ENCODE results near the gene ANXA4. TPM values are rescaled to one million over a fixed set of nuclear protein-coding genes. Genes with fewer than 3 reads are reported as not detected.

Gene ANXA4
- total RNA-seq, 3 donors from 2014 or later (not counting 1 experiment from before 2014, with no cell fraction given) = 44.6 to 63.6 (median 55.8) TPM

GRCh38 chr2:69779258-69780001 is 37.5 kb downstream of the ANXA4 start:
- 95% methylated on average over 4 of the region's 5 CpGs for WGBS (ENCODE audit: insufficient coverage)
- H3K27me3 ChIP-seq (ENCODE audit: control insufficient read depth, insufficient read depth, low read length) = no peaks in the 10 kb centered on the region
- no peak overlapping the region for H3K4me3 ChIP-seq (ENCODE audit: low read length)
- peaks cover 21% of the 10 kb centered on the region for H3K4me1 ChIP-seq (ENCODE audit: control insufficient read depth, insufficient read depth, low read length)
- no peak for TF ChIP-seq CTCF (IDR thresholded peaks at IDR 0.05)
- Mint-ChIP-seq H3K4me3 (no peak overlapping the region), H3K36me3 (no peaks in the 10 kb centered on the region), H3K27ac (no peak overlapping the region), H3K4me1 (peaks cover 35 to 37% of the 10 kb centered on the region in 2 donors), H3K27me3 (ENCODE audit: low read depth in 2 of 2) (no peaks in the 10 kb centered on the region), H3K9me3 (no peaks in the 10 kb centered on the region)
- intact Hi-C loops (cut with micrococcal nuclease) = loop anchor here (5.0 kb wide), 1 partner anchor 37 kb away; the partner anchor contains the start of gene ANXA4
- DNase-seq (no peak), ATAC-seq (no peak)
- H3K27ac ChIP-seq (ENCODE audit: low read length) = no peak overlapping the region
- peaks cover 2% of the 10 kb centered on the region for H3K36me3 ChIP-seq (ENCODE audit: control insufficient read depth, insufficient read depth, low read length)
- H3K9me3 ChIP-seq (ENCODE audit: control insufficient read depth, insufficient read depth, low read length) = peaks cover 5% of the 10 kb centered on the region

- no peaks in the 10 kb centered on the region for H3K36me3 Mint-ChIP-seq
- no peak overlapping the region for H3K27ac Mint-ChIP-seq
- Histone ChIP-seq H3K27ac (ENCODE audit: low read length) (no peak overlapping the region), H3K4me1 (ENCODE audit: control insufficient read depth, insufficient read depth, low read length) (peaks cover 7% of the 10 kb centered on the region), H3K27me3 (ENCODE audit: control insufficient read depth, insufficient read depth, low read length) (no peaks in the 10 kb centered on the region), H3K9me3 (ENCODE audit: control insufficient read depth, insufficient read depth, low read length) (peaks cover 5% of the 10 kb centered on the region), H3K4me3 (ENCODE audit: low read length) (no peak overlapping the region), H3K36me3 (ENCODE audit: control insufficient read depth, insufficient read depth, low read length) (peaks cover 2% of the 10 kb centered on the region)
- H3K9me3 Mint-ChIP-seq = no peaks in the 10 kb centered on the region
- DNase-seq (no peak), ATAC-seq (no peak)
- TF ChIP-seq CTCF (IDR thresholded peaks at IDR 0.05) = no peak
- no peaks in the 10 kb centered on the region for H3K27me3 Mint-ChIP-seq (ENCODE audit: low read depth in 2 of 2)
- peaks cover 23 to 25% of the 10 kb centered on the region in 2 donors for H3K4me1 Mint-ChIP-seq
- no peak overlapping the region for H3K4me3 Mint-ChIP-seq
- 89% methylated on average over 1 of the region's 5 CpGs for WGBS (ENCODE audit: insufficient coverage)
- intact Hi-C loops (cut with micrococcal nuclease) = no loop called here
Observed at GRCh38 chr2:69780921-69781320, 39.0 kb downstream of the ANXA4 start.

GRCh38 chr2:69781321-69782248 is 39.7 kb downstream of the ANXA4 start:
- intact Hi-C loops (cut with micrococcal nuclease) = no loop called here
- Histone ChIP-seq H3K27me3 (ENCODE audit: control insufficient read depth, insufficient read depth, low read length) (no peaks in the 10 kb centered on the region), H3K4me3 (ENCODE audit: low read length) (no peak overlapping the region), H3K4me1 (ENCODE audit: control insufficient read depth, insufficient read depth, low read length) (peaks cover under 1% of the 10 kb centered on the region), H3K36me3 (ENCODE audit: control insufficient read depth, insufficient read depth, low read length) (peaks cover 2% of the 10 kb centered on the region), H3K27ac (ENCODE audit: low read length) (no peak overlapping the region), H3K9me3 (ENCODE audit: control insufficient read depth, insufficient read depth, low read length) (no peaks in the 10 kb centered on the region)
- no peaks in the 10 kb centered on the region for H3K36me3 Mint-ChIP-seq
- H3K4me3 Mint-ChIP-seq = no peak overlapping the region
- ATAC-seq (peak in 1 of 3 donors; percentile 68), DNase-seq (no peak)
- no peak overlapping the region for H3K27ac Mint-ChIP-seq
- no peak for TF ChIP-seq CTCF (IDR thresholded peaks at IDR 0.05)
- no peaks in the 10 kb centered on the region for H3K9me3 Mint-ChIP-seq
- H3K27me3 Mint-ChIP-seq (ENCODE audit: low read depth in 2 of 2) = no peaks in the 10 kb centered on the region
- 84% methylated on average over 2 of the region's 5 CpGs for WGBS (ENCODE audit: insufficient coverage)
- peaks cover 20 to 23% of the 10 kb centered on the region in 2 donors for H3K4me1 Mint-ChIP-seq

Data from natural killer cell (primary cell).